ENCODE measurements around the gene ACSL4. TPM values are rescaled to one million over a fixed set of nuclear protein-coding genes. Genes with fewer than 3 reads are reported as not detected.

ACSL4 gene
- total RNA-seq, 4 donors from 2014 or later: 17.9 to 68.7 (median 26.6) TPM

- peaks cover 0 to 19% of the 10 kb centered on the region in 2 donors for H3K27me3 ChIP-seq
- 69 to 93% methylated on average over 2 of the region's 2 CpGs for WGBS, 2 donors
These were observed 41.3 kb downstream of the ACSL4 start for GRCh38 chrX:109691752-109692151.

GRCh38 chrX:109691277-109691676 lies 41.8 kb downstream of the ACSL4 start:
- Histone ChIP-seq H3K27ac (no peak overlapping the region), H3K36me3 (no peaks in the 10 kb centered on the region), H3K4me3 (no peak overlapping the region), H3K4me1 (no peaks in the 10 kb centered on the region), H3K9me3 (no peaks in the 10 kb centered on the region), H3K27me3 (peaks cover 0 to 19% of the 10 kb centered on the region in 2 donors)
- no peak for DNase-seq (ENCODE audit: low spot score in 2 of 2)
- TF ChIP-seq CTCF (IDR thresholded peaks at IDR 0.05) (no peak), EP300 (IDR thresholded peaks at IDR 0.05) (no peak), POLR2A (IDR thresholded peaks at IDR 0.05) (no peak)
- 67 to 82% methylated on average over 1 of the region's 1 CpG for WGBS, 2 donors

More at GRCh38 chrX:109691752-109692151, 41.3 kb downstream of the ACSL4 start:
- TF ChIP-seq EP300 (IDR thresholded peaks at IDR 0.05): no peak
- TF ChIP-seq POLR2A (IDR thresholded peaks at IDR 0.05): no peak
- TF ChIP-seq CTCF (IDR thresholded peaks at IDR 0.05): no peak
- Histone ChIP-seq H3K36me3 (no peaks in the 10 kb centered on the region), H3K9me3 (no peaks in the 10 kb centered on the region), H3K4me1 (no peaks in the 10 kb centered on the region), H3K4me3 (no peak overlapping the region), H3K27ac (no peak overlapping the region)
- no peak for DNase-seq (ENCODE audit: low spot score in 2 of 2)

- no peak for TF ChIP-seq CTCF (IDR thresholded peaks at IDR 0.05)
- TF ChIP-seq EP300 (IDR thresholded peaks at IDR 0.05): no peak
- TF ChIP-seq POLR2A (IDR thresholded peaks at IDR 0.05): no peak
- Histone ChIP-seq H3K9me3 (no peaks in the 10 kb centered on the region), H3K4me3 (no peak overlapping the region), H3K27me3 (no peaks in the 10 kb centered on the region), H3K27ac (no peak overlapping the region), H3K36me3 (no peaks in the 10 kb centered on the region), H3K4me1 (no peaks in the 10 kb centered on the region)
- no peak for DNase-seq (ENCODE audit: low spot score in 2 of 2)
- 85 to 100% methylated on average over 1 of the region's 1 CpG for WGBS, 2 donors
These were observed 45.2 kb downstream of the ACSL4 start for GRCh38 chrX:109687903-109688302.

- H3K9me3 ChIP-seq: no peaks in the 10 kb centered on the region
- TF ChIP-seq POLR2A (IDR thresholded peaks at IDR 0.05) (no peak), EP300 (IDR thresholded peaks at IDR 0.05) (no peak), CTCF (IDR thresholded peaks at IDR 0.05) (no peak)
- WGBS, 2 donors: 90 to 94% methylated on average over 1 to 2 of the region's 2 CpGs
- H3K27ac ChIP-seq: no peak overlapping the region
- no peaks in the 10 kb centered on the region for H3K36me3 ChIP-seq
- H3K4me1 ChIP-seq: no peaks in the 10 kb centered on the region
- H3K27me3 ChIP-seq: no peaks in the 10 kb centered on the region
- no peak for DNase-seq (ENCODE audit: low spot score in 2 of 2)
- no peak overlapping the region for H3K4me3 ChIP-seq
These were observed 47.4 kb downstream of the ACSL4 start for GRCh38 chrX:109685656-109686078.

- WGBS, 2 donors: 63 to 100% methylated on average over 1 of the region's 1 CpG
- H3K4me3 ChIP-seq: no peak overlapping the region
- no peaks in the 10 kb centered on the region for H3K27me3 ChIP-seq
- no peaks in the 10 kb centered on the region for H3K9me3 ChIP-seq
- TF ChIP-seq EP300 (IDR thresholded peaks at IDR 0.05) (no peak), CTCF (IDR thresholded peaks at IDR 0.05) (no peak), POLR2A (IDR thresholded peaks at IDR 0.05) (no peak)
- DNase-seq (ENCODE audit: low spot score in 2 of 2): no peak
- no peak overlapping the region for H3K27ac ChIP-seq
- no peaks in the 10 kb centered on the region for H3K36me3 ChIP-seq
- no peaks in the 10 kb centered on the region for H3K4me1 ChIP-seq
These were observed 48.9 kb downstream of the ACSL4 start for GRCh38 chrX:109684136-109684535.
